Chondrocyte (in vitro differentiated cells): Measurements from ENCODE around the gene CFAP251. TPM values are rescaled to one million over a fixed set of nuclear protein-coding genes. Genes with fewer than 3 reads are reported as not detected.

Experiments used
- DNase-seq: peaks from one replicate; pipeline ENCODE4 v3.0.0; 2021; ENCODE audit warnings: mixed read lengths, low spot score
- H3K27ac Mint-ChIP-seq: one replicate; pipeline ENCODE4 v1.8.0; 2021; ENCODE audit warnings: mild to moderate bottlenecking, moderate library complexity, mixed read lengths; ENCODE audit not compliant: unreplicated experiment
- H3K27me3 Mint-ChIP-seq: 2 replicates; pipeline ENCODE4 v1.8.0; 2021; ENCODE audit warnings: low read depth, mixed read lengths
- H3K36me3 Mint-ChIP-seq: 2 replicates; pipeline ENCODE4 v1.8.0; 2021; ENCODE audit warnings: low read depth, mixed read lengths
- H3K4me1 Mint-ChIP-seq: 2 replicates; pipeline ENCODE4 v1.8.0; 2021; ENCODE audit warnings: low read depth, mild to moderate bottlenecking, mixed read lengths
- H3K4me3 Mint-ChIP-seq: one replicate; pipeline ENCODE4 v1.8.0; 2021; ENCODE audit warnings: mild to moderate bottlenecking, moderate library complexity, mixed read lengths; ENCODE audit not compliant: unreplicated experiment
- H3K9me3 Mint-ChIP-seq: 2 replicates; pipeline ENCODE4 v1.8.0; 2021; ENCODE audit warnings: low read depth, mixed read lengths
- total RNA-seq: library from RNA; stranded (reverse); gene quantifications from 3 replicates; pipeline ENCODE4 v1.2.1, GENCODE V29; 2021
- TF ChIP-seq, protein P1 (sequence below): fragments of 200-600 bp; sonication (generic); IDR thresholded peaks from 2 replicates; pipeline ENCODE4 v1.5.0; 2021; ENCODE audit warnings: antibody characterized with exemption, mild to moderate bottlenecking, moderate library complexity

Gene CFAP251
- total RNA-seq, 1 donor from 2014 or later: 4.5 TPM

DNA sequence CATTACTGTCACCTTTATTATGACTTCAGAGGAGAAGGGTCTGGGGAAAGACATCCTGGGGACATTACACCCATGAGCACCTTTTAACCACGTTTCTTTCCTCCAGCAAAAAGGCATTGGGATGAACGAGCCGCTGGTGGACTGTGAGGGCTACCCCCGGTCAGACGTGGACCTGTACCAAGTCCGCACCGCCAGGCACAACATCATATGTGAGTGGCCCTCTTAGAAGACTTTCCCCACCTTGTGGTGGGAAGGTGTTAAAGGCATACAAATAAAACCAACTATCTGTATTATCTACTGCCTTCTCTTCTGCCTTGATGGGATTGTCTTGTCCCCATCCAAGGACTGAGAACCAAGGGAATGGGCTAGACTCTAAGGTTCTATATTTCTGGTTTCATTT is 23.8 kb upstream of the CFAP251 start:
- no peak overlapping the region for H3K4me3 Mint-ChIP-seq
- H3K9me3 Mint-ChIP-seq: no peaks in the 10 kb centered on the region
- TF ChIP-seq, protein P1, sequence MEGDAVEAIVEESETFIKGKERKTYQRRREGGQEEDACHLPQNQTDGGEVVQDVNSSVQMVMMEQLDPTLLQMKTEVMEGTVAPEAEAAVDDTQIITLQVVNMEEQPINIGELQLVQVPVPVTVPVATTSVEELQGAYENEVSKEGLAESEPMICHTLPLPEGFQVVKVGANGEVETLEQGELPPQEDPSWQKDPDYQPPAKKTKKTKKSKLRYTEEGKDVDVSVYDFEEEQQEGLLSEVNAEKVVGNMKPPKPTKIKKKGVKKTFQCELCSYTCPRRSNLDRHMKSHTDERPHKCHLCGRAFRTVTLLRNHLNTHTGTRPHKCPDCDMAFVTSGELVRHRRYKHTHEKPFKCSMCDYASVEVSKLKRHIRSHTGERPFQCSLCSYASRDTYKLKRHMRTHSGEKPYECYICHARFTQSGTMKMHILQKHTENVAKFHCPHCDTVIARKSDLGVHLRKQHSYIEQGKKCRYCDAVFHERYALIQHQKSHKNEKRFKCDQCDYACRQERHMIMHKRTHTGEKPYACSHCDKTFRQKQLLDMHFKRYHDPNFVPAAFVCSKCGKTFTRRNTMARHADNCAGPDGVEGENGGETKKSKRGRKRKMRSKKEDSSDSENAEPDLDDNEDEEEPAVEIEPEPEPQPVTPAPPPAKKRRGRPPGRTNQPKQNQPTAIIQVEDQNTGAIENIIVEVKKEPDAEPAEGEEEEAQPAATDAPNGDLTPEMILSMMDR: peak; percentile 69
- DNase-seq: no peak
- H3K27ac Mint-ChIP-seq: peak overlapping the region; percentile 86
- H3K36me3 Mint-ChIP-seq: peaks cover 17% of the 10 kb centered on the region
- no peaks in the 10 kb centered on the region for H3K27me3 Mint-ChIP-seq
- peaks cover 38% of the 10 kb centered on the region for H3K4me1 Mint-ChIP-seq

DNA sequence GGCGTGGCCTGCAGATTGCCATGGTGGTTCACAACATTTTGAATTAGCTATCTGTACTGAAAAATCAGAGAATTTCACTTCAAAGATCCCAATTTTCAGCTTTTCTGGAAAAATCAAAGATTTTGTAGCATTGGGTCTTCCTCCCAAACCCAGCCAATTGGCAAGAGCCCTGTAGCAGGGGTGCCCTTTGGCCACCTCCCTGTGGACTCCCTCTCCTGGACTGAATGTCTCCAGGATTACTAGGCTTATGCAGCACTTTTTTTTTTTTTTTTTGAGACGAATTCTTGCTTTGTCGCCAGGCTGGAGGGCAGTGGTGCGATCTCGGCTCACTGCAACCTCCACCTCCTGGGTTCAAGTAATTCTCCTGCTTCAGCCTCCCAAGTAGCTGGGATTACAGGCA is 20.1 kb upstream of the CFAP251 start:
- TF ChIP-seq, protein P1: no peak
- peaks cover 27% of the 10 kb centered on the region for H3K36me3 Mint-ChIP-seq
- H3K27me3 Mint-ChIP-seq: no peaks in the 10 kb centered on the region
- no peak overlapping the region for H3K4me3 Mint-ChIP-seq
- DNase-seq: no peak
- no peaks in the 10 kb centered on the region for H3K9me3 Mint-ChIP-seq
- peaks cover 18% of the 10 kb centered on the region for H3K4me1 Mint-ChIP-seq
- H3K27ac Mint-ChIP-seq: no peak overlapping the region

DNA sequence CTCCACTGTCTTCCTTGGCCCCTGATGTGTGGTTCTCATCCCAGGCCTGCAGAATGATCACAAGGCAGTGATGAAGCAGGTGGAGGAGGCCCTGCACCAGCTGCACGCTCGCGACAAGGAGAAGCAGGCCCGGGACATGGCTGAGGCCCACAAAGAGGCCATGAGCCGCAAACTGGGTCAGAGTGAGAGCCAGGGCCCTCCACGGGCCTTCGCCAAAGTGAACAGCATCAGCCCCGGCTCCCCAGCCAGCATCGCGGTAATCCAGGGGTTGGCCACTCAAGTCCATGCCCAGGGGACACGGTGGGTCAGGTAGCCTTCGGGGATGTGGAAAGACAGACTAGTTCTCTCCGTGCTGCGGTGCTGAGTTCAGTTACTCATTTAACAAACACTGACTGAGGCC is 18.8 kb upstream of the CFAP251 start:
- H3K27ac Mint-ChIP-seq: no peak overlapping the region

DNA sequence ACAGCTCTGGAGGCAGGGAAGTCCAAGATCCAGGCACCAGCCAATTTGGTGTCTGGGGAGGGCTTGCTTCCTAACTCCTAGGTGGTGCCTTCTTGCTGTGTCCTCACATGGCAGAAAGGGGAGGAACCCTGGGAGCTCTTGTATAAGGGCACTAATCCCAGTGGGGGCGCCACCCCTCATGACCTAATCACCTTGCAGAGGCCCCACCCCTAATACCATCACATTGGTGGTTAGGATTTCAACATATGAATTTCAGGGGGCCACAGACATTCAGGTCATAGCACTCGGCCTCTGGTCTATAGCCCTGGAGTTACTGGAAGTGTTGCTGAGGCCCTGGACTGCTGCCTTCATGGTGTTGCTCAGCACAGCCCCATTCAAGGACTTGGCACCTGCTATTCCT is 15.2 kb upstream of the CFAP251 start:
- no peak overlapping the region for H3K4me3 Mint-ChIP-seq
- no peaks in the 10 kb centered on the region for H3K9me3 Mint-ChIP-seq
- no peak overlapping the region for H3K27ac Mint-ChIP-seq
- H3K4me1 Mint-ChIP-seq: peaks cover 5% of the 10 kb centered on the region
- peaks cover 29% of the 10 kb centered on the region for H3K36me3 Mint-ChIP-seq
- TF ChIP-seq, protein P1: no peak
- no peaks in the 10 kb centered on the region for H3K27me3 Mint-ChIP-seq
- no peak for DNase-seq

More for the DNA sequence above, 18.8 kb upstream of the CFAP251 start:
- Mint-ChIP-seq H3K27me3 (no peaks in the 10 kb centered on the region), H3K4me3 (no peak overlapping the region), H3K9me3 (no peaks in the 10 kb centered on the region), H3K4me1 (peaks cover 5% of the 10 kb centered on the region), H3K36me3 (peaks cover 29% of the 10 kb centered on the region)
- no peak for DNase-seq
- TF ChIP-seq, protein P1: no peak

DNA sequence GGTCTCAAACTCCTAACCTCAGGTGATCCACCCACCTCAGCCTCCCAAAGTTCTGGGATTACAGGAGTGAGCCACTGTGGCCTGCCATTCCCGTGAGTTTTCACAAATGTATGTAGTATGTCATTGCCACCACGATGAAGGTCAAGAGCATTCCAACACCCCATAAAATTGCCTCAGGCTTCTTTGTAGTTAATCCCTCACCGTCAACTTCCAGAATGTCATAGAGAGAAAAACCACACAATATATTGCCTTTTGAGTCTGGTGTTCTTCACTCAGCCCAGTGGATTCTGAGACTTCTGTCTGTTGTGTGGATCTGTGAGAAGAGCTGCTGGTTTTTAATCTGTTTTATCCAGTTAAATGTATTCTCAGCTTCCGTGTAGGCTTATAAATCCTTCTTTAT is 12.6 kb upstream of the CFAP251 start:
- Mint-ChIP-seq H3K4me1 (peaks cover 5% of the 10 kb centered on the region), H3K4me3 (no peak overlapping the region), H3K27me3 (no peaks in the 10 kb centered on the region), H3K9me3 (no peaks in the 10 kb centered on the region), H3K27ac (peak overlapping the region; percentile 70), H3K36me3 (peaks cover 34% of the 10 kb centered on the region)
- TF ChIP-seq, protein P1: no peak
- DNase-seq: no peak
